ENCODE results near the gene GALNT9.

The GALNT9 gene

DNA sequence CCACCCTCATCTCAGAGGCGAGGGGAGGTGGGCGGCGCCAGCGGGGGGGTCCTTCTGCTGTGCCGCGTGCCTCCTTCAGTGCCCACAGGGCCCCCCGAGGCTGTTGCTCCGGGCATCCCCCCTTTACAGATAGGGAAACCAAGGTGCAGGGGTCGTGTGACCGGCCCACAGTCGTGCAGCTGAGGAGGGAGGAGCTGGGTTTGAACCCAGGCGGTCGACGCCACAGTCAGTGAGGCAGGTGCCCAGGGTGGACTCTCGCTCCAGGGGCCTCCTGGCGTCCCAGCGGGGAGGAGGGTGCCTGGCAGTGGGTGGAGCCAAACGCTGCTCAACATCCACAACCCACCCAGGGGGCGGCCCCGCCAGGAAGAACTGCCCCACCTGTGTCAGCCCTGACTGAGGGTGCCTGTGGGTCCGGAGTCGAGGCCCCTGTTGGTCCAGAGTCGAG is 8.6 kb downstream of the GALNT9 start:
- no peak for DNase-seq (ENCODE audit: low read depth)
- H3K4me3 ChIP-seq (ENCODE audit: control insufficient read depth, low read depth, low read length), result no peak overlapping the region
- TF ChIP-seq, protein P1, sequence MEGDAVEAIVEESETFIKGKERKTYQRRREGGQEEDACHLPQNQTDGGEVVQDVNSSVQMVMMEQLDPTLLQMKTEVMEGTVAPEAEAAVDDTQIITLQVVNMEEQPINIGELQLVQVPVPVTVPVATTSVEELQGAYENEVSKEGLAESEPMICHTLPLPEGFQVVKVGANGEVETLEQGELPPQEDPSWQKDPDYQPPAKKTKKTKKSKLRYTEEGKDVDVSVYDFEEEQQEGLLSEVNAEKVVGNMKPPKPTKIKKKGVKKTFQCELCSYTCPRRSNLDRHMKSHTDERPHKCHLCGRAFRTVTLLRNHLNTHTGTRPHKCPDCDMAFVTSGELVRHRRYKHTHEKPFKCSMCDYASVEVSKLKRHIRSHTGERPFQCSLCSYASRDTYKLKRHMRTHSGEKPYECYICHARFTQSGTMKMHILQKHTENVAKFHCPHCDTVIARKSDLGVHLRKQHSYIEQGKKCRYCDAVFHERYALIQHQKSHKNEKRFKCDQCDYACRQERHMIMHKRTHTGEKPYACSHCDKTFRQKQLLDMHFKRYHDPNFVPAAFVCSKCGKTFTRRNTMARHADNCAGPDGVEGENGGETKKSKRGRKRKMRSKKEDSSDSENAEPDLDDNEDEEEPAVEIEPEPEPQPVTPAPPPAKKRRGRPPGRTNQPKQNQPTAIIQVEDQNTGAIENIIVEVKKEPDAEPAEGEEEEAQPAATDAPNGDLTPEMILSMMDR (conservative IDR thresholded peaks at IDR 0.05; ENCODE audit: control insufficient read depth, insufficient read depth, low read depth, low read length), result no peak

- TF ChIP-seq, protein P1 (conservative IDR thresholded peaks at IDR 0.05; ENCODE audit: control insufficient read depth, insufficient read depth, low read depth, low read length), result no peak
- H3K4me3 ChIP-seq (ENCODE audit: control insufficient read depth, low read depth, low read length), result no peak overlapping the region
- DNase-seq (ENCODE audit: low read depth), result no peak
Measured at GRCh38 chr12:132319991-132320570, 9.3 kb downstream of the GALNT9 start.

DNA sequence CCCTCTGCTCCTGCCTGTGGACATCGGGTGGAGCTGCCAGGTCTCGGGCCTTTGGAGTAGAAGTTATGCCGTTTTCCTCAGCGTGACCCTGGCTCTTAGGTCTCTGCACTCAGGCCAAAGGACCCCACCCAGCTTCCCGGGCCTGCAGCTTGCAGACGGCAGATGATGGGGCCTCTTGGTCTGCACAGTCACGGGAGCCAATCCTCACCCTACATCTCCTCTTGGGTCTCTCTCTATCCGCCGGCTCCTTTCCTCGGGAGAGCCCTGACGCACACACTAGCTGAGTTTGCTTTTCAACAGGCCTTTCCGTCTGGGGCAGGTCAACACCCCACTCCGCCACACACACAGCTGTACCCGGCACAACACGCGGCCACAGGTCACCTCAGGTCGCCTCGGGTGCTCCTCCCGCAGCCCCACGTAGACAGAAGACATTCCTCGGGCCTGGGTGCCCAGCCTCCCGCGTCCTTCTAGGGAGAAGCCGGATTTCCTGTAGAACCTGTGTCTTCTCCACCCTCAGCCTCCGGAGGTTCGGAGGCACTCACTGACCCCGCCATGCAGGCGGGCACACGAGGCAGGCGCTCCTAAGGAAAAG is 9.9 kb downstream of the GALNT9 start:
- TF ChIP-seq, protein P1 (conservative IDR thresholded peaks at IDR 0.05; ENCODE audit: control insufficient read depth, insufficient read depth, low read depth, low read length), result no peak
- no peak overlapping the region for H3K4me3 ChIP-seq (ENCODE audit: control insufficient read depth, low read depth, low read length)
- DNase-seq (ENCODE audit: low read depth), result no peak

DNA sequence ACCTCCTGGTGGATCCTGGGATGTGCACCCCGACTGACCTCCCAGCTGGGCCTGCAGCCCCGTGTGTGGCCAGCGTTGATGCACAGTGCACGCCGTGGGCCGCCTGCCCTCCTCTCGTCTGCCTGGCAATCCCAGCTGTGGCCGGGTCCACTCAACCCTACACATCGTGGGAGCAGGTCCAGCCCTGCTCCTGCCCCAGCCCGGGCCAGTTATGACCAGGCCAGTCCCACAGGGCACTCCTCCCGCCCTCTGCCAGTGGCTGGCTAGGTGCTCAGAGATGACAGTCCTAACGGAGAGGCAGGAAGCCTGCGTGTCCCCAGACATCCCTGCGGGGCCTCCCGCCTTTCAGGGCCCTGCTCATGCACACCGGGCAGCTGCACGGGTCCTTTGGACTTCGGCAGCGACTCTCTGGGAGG is 10.8 kb downstream of the GALNT9 start:
- TF ChIP-seq, protein P1 (conservative IDR thresholded peaks at IDR 0.05; ENCODE audit: control insufficient read depth, insufficient read depth, low read depth, low read length), result no peak
- H3K4me3 ChIP-seq (ENCODE audit: control insufficient read depth, low read depth, low read length), result no peak overlapping the region
- DNase-seq (ENCODE audit: low read depth), result no peak

- no peak overlapping the region for H3K4me3 ChIP-seq (ENCODE audit: control insufficient read depth, low read depth, low read length)
- TF ChIP-seq, protein P1 (conservative IDR thresholded peaks at IDR 0.05; ENCODE audit: control insufficient read depth, insufficient read depth, low read depth, low read length), result no peak
- no peak for DNase-seq (ENCODE audit: low read depth)
Measured at GRCh38 chr12:132318135-132318534, 11.3 kb downstream of the GALNT9 start.

GRCh38 chr12:132317233-132317938 is 12.0 kb downstream of the GALNT9 start:
- H3K4me3 ChIP-seq (ENCODE audit: control insufficient read depth, low read depth, low read length), result no peak overlapping the region
- TF ChIP-seq, protein P1 (conservative IDR thresholded peaks at IDR 0.05; ENCODE audit: control insufficient read depth, insufficient read depth, low read depth, low read length), result no peak
- DNase-seq (ENCODE audit: low read depth), result no peak

Measured in fibroblast of mammary gland (primary cell).